ENCODE results near the gene SUPT3H.

SUPT3H gene

DNA sequence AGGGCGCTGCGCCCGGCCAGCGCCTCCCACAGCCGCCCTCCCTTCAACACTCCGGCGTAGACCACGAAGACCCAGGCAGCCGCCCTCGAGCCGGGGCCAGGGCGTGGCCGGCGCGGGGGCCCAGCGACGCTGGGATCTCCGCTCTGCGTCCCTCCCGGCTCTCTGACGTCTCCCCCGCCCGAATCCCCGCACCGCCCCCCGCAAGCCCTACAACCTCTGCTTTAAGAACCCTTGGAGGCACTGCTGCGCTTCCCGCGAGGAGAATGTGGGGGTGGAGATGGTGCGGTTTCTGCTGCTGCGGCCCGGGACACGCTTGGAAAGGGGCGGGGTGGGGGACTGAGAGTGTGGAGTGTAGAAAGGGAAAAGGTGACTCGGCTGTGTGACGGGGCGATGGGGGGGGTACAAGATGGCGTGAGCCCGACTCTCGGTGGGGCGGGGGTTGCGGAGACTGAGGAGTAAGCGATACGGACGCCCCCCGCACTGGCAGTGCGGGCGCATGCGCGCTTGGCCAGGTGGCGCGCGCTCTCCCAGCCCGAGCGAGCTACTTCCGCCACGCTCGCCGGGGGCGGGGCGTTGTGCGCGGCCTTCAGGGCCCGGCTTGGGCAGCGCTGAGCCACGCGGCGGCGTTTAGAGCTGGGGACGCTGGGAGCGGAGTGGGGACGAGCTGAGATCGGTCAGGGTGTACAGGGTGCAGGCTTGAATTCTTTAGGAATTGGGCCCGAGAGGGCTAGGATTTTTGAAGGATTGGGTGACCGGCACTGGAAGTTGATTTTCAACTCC, at the start of gene SUPT3H:
SUPT3H (minus strand) TSS at position 381 of the 780 bp plus-strand sequence.
- Histone ChIP-seq H3K36me3 (ENCODE audit: insufficient read depth, low read length) (no peaks in the 10 kb centered on the region), H3K4me1 (ENCODE audit: control insufficient read depth, insufficient read depth, low read length, unreplicated experiment) (peaks cover 11% of the 10 kb centered on the region), H2AFZ (ENCODE audit: low read length, unreplicated experiment) (peak within 1 kb of the TSS; percentile 73), H3K79me2 (ENCODE audit: control insufficient read depth, insufficient read depth, low read length, unreplicated experiment) (peaks cover 12% of the 10 kb centered on the region), H3K27ac (ENCODE audit: low read depth, low read length) (peak within 1 kb of the TSS; percentile 84), H3K4me3 (ENCODE audit: low read depth, low read length) (peak within 1 kb of the TSS; percentile 80), H3K27me3 (ENCODE audit: insufficient read depth, low read length) (no peaks in the 10 kb centered on the region)

DNA sequence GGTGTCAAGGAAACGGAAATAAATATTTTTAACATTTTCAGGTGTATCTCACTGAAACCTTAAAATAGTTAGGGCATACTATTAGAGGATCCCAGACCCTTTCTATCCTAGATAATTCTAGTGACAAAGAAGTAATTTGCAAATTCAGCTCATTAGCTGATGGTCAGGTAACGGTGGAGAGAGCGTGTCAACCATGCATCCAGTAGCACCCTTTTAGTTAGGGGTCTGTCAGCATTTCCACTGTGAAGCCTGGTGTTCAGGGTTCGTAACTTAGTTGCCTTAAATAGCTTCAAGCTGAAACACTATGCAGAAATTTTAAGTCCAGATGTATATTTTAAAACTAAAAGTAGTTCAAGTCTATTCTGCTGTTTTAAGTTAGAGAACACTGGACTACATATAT, 48.5 kb upstream of the SUPT3H start:
- Histone ChIP-seq H3K4me1 (ENCODE audit: control insufficient read depth, insufficient read depth, low read length, unreplicated experiment) (peaks cover 30% of the 10 kb centered on the region), H3K79me2 (ENCODE audit: control insufficient read depth, insufficient read depth, low read length, unreplicated experiment) (peaks cover 55% of the 10 kb centered on the region), H3K27me3 (ENCODE audit: insufficient read depth, low read length) (no peaks in the 10 kb centered on the region), H3K27ac (ENCODE audit: low read depth, low read length) (no peak overlapping the region), H3K4me3 (ENCODE audit: low read depth, low read length) (0 out of 2 replicates have a peak overlapping the region, but pooled peaks have one; percentile 10), H3K36me3 (ENCODE audit: insufficient read depth, low read length) (no peaks in the 10 kb centered on the region), H2AFZ (ENCODE audit: low read length, unreplicated experiment) (no peak overlapping the region)

DNA sequence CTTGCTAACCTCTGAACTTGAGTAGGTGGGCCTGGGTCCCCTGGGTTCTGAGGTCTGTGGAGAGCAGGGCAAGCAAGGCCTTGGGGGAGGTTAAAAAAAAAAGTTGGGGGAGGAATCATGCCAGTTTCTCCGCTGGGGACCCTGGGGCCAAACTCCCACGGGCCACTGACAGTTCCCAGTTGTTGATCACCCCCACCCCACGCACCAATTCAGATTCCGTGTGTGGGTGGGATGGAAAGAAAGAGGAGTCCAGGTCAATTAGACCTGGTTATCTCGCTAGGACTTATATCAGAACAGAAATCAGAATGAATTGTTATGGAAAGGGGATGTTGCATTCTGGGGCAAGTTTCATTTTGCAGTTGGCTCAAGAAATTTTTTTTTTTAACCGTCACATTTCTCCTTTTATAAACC, 46.7 kb upstream of the SUPT3H start:
- no peaks in the 10 kb centered on the region for H3K36me3 ChIP-seq (ENCODE audit: insufficient read depth, low read length)
- H3K79me2 ChIP-seq (ENCODE audit: control insufficient read depth, insufficient read depth, low read length, unreplicated experiment), result peaks cover 68% of the 10 kb centered on the region
- peak overlapping the region; percentile 84 for H2AFZ ChIP-seq (ENCODE audit: low read length, unreplicated experiment)
- H3K27ac ChIP-seq (ENCODE audit: low read depth, low read length), result peak overlapping the region; percentile 49; the same call in 1 of the 2 replicates
- peaks cover 30% of the 10 kb centered on the region for H3K4me1 ChIP-seq (ENCODE audit: control insufficient read depth, insufficient read depth, low read length, unreplicated experiment)
- peak overlapping the region; percentile 95 for H3K4me3 ChIP-seq (ENCODE audit: low read depth, low read length)
- H3K27me3 ChIP-seq (ENCODE audit: insufficient read depth, low read length), result no peaks in the 10 kb centered on the region

DNA sequence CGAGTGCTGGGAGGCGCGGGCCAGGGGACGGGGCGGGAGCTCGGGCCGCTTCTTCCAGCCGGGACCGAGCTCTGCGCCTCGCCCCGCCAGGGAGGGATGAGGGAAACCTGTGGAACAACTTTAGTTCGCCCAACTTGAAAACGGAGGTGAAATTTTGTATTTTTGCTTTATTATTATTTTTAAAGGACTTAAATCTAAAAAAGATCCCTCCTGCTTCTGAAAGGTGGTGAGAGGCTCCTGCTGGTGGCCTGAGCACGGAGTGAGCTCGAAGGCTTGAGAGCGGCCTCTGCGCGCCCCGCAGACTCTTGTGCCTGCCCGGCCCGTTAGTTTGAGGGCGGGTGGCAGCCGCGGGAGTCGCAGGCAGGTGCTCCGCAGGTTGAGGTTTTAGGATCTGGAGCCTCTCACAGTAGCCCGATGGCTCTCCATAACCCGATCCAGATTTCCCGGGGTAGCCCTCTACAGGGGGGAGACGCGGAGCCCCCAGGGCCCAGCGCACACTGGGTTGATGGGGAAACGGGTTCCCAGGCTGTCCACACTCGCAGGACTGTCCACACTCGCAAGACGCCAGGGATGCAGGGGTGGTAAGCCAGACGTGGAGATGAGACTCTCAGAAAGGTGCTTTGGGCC, 46.2 kb upstream of the SUPT3H start:
- Histone ChIP-seq H3K4me3 (ENCODE audit: low read depth, low read length) (peak overlapping the region; percentile 95), H3K27ac (ENCODE audit: low read depth, low read length) (peak overlapping the region; percentile 49), H3K79me2 (ENCODE audit: control insufficient read depth, insufficient read depth, low read length, unreplicated experiment) (peaks cover 64% of the 10 kb centered on the region), H3K4me1 (ENCODE audit: control insufficient read depth, insufficient read depth, low read length, unreplicated experiment) (peaks cover 30% of the 10 kb centered on the region), H3K36me3 (ENCODE audit: insufficient read depth, low read length) (no peaks in the 10 kb centered on the region), H2AFZ (ENCODE audit: low read length, unreplicated experiment) (peak overlapping the region; percentile 84), H3K27me3 (ENCODE audit: insufficient read depth, low read length) (no peaks in the 10 kb centered on the region)

DNA sequence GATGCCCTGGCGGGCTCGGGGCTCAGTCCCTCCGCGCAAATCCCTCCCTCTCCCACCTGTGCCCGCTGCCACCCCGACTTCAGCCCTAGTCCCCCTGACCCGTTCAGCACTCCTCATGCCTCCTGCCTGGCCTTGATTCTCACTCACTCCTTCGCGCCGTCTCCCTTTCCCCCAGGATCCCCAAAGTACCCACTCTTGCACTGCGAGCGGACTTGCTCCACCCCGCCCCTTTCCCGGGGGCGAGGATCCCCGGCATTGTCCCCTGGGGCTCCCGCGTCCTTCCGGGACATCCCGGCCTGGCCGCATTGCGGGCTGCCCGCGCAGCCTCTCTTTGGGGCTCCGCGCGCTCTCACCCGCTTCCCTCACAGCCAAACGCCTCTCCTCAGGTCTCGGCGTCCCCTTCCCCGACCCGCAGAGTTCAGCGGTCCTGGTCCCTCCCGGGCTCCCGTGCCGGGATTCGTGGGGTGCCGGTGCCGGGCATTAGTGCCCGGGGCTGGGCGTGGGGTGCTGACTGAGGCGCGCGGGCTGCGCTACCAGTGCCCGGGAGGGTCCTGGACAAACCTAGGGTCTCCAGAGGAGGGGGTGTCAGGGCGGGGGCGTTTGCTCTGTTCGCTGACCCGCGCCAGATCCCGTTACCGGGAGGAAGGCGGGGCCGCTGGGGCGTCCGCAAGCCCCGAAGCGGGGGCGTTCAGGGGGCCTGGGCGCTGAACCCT, 45.5 kb upstream of the SUPT3H start:
- Histone ChIP-seq H3K4me3 (ENCODE audit: low read depth, low read length) (peak overlapping the region; percentile 95), H3K79me2 (ENCODE audit: control insufficient read depth, insufficient read depth, low read length, unreplicated experiment) (peaks cover 64% of the 10 kb centered on the region), H2AFZ (ENCODE audit: low read length, unreplicated experiment) (peak overlapping the region; percentile 84), H3K36me3 (ENCODE audit: insufficient read depth, low read length) (no peaks in the 10 kb centered on the region), H3K27me3 (ENCODE audit: insufficient read depth, low read length) (no peaks in the 10 kb centered on the region), H3K4me1 (ENCODE audit: control insufficient read depth, insufficient read depth, low read length, unreplicated experiment) (peaks cover 30% of the 10 kb centered on the region), H3K27ac (ENCODE audit: low read depth, low read length) (peak overlapping the region; percentile 49)

DNA sequence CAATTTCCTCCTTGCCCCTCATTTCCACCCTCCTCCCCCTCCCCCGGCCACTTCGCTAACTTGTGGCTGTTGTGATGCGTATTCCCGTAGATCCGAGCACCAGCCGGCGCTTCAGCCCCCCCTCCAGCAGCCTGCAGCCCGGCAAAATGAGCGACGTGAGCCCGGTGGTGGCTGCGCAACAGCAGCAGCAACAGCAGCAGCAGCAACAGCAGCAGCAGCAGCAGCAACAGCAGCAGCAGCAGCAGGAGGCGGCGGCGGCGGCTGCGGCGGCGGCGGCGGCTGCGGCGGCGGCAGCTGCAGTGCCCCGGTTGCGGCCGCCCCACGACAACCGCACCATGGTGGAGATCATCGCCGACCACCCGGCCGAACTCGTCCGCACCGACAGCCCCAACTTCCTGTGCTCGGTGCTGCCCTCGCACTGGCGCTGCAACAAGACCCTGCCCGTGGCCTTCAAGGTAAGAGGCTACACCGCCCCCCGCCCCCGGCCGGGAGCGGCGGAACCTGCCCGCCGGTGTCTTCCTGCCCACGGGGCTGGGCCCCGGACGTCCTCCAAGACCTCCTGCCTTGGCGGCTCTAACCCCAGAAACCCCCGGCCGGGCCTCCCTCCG, 44.9 kb upstream of the SUPT3H start:
- Histone ChIP-seq H3K27ac (ENCODE audit: low read depth, low read length) (peak overlapping the region; percentile 49), H3K27me3 (ENCODE audit: insufficient read depth, low read length) (no peaks in the 10 kb centered on the region), H3K36me3 (ENCODE audit: insufficient read depth, low read length) (no peaks in the 10 kb centered on the region), H3K4me3 (ENCODE audit: low read depth, low read length) (peak overlapping the region; percentile 95), H3K79me2 (ENCODE audit: control insufficient read depth, insufficient read depth, low read length, unreplicated experiment) (peaks cover 63% of the 10 kb centered on the region), H2AFZ (ENCODE audit: low read length, unreplicated experiment) (peak overlapping the region; percentile 84), H3K4me1 (ENCODE audit: control insufficient read depth, insufficient read depth, low read length, unreplicated experiment) (peaks cover 25% of the 10 kb centered on the region)

DNA sequence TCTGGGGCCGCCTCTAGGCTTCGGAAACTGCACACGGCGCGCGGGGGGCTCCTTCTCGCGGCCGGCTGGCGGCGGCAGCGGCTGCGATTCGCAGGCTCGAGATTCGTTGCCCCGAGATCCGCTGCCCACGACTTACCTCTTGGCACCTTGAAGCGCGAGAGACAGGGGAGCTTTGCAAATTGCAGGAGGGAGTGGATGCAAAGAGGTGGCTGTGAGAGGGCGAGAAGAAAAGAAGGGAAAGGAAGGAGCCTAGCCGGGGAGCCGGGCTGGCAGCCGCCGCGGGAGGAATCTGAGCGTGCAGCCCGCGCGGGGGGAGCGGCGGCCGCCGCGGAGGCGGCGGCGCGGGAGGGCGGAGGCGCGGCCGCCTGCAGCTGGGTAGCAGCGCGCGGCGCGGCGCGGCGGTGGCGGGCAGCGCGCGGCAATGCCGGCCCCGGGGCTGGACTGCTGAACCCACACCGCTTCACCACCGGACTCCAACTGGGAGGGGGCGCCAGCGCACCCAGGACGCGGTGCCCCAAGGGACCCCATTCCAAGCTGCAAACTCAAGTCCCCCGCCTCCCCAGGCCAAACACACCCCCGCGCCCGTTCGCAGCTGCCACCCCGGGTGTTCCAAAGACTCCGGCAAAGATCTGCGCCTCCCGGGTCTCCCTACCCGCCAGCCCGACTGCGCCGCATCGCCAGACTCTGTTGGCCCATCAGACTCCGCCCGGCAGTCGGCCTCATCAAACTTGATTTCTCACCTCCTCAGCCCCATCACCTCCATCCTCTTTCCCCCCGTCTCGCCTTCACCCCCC, 44.2 kb upstream of the SUPT3H start:
- H3K4me1 ChIP-seq (ENCODE audit: control insufficient read depth, insufficient read depth, low read length, unreplicated experiment), result peaks cover 27% of the 10 kb centered on the region
- H3K4me3 ChIP-seq (ENCODE audit: low read depth, low read length), result peak overlapping the region; percentile 95
- no peaks in the 10 kb centered on the region for H3K27me3 ChIP-seq (ENCODE audit: insufficient read depth, low read length)
- H3K27ac ChIP-seq (ENCODE audit: low read depth, low read length), result peak overlapping the region; percentile 41
- H2AFZ ChIP-seq (ENCODE audit: low read length, unreplicated experiment), result peak overlapping the region; percentile 84
- H3K79me2 ChIP-seq (ENCODE audit: control insufficient read depth, insufficient read depth, low read length, unreplicated experiment), result peaks cover 62% of the 10 kb centered on the region
- no peaks in the 10 kb centered on the region for H3K36me3 ChIP-seq (ENCODE audit: insufficient read depth, low read length)

DNA sequence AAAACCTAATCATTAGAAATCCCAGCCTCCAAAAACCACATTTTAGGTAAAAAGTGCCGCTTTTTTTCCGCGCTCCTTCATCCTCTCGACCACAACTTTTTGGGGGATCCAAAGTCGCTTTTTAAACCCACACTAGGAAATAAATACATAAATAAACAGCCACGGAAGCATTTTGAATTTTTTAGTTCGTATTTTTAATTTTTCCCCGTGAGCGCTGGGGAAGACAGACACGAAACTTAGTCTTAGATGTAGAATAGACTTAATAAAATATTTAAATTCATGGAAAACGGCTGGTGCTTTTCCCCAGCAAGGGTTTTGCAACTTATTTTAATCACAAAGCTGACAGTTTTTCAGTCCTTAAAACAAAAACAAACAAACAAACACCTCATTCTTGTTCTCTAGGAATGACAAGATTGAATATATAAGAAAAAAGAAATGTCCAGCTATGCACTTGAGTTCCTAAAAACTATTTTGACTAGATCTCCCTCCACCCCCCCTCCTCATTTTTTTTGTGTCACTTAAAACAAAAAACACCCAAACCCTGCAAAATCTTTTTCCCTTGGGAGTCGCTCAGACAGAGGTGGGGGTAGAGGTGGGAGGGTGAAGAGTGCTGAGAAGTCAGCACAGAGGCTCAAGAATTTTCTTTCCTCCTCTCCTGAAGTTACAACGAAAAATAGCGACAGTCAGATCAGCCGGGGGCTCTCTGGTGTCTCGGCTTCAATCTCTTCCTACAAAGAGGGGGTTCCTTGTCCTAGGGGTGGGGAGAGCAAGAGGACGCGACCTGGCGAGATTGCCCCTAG, 43.4 kb upstream of the SUPT3H start:
- Histone ChIP-seq H3K4me1 (ENCODE audit: control insufficient read depth, insufficient read depth, low read length, unreplicated experiment) (peaks cover 27% of the 10 kb centered on the region), H3K4me3 (ENCODE audit: low read depth, low read length) (peak overlapping the region; percentile 95), H3K27ac (ENCODE audit: low read depth, low read length) (peak overlapping the region; percentile 27), H2AFZ (ENCODE audit: low read length, unreplicated experiment) (peak overlapping the region; percentile 83), H3K36me3 (ENCODE audit: insufficient read depth, low read length) (no peaks in the 10 kb centered on the region), H3K27me3 (ENCODE audit: insufficient read depth, low read length) (no peaks in the 10 kb centered on the region), H3K79me2 (ENCODE audit: control insufficient read depth, insufficient read depth, low read length, unreplicated experiment) (peaks cover 58% of the 10 kb centered on the region)

DNA sequence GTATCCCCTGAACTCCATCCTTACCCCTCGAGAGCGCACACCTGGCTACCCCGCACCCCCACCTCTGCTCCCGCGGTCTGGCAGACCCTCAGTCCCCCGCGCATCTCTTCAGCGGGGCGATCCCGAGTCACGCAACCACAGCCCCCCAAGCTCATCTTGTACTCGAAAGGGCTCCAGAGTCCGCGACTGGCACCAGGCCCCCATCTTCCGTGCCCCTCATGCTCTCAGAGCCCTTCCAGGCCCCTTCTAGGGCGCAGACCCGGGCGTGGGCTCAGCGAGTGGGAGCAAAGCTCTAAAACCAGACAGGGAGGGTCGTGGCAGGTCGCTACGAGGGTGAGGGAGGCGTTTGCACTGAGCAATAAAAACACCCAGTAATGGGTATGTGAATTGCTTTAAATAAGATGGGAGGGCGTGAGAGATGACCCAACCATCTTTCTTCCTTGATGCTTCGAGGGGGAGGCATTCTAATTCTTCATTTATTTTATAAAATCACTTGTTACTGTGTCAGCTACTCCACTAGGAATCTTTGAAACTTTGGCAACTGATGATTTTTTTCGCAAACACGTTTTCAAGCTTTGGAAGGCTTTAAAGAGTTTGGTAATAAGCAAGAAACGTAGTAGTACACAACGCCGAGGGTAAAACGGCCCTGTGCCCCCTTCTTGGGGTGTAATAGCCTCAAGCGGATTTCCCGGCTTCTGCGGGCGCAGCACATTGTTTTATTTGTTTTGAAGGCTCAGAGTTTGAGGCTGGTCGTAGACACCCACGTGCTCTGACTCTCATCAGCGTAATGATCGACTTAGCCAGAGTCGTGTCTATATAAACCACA, 42.6 kb upstream of the SUPT3H start:
- no peaks in the 10 kb centered on the region for H3K27me3 ChIP-seq (ENCODE audit: insufficient read depth, low read length)
- peak overlapping the region; percentile 36 for H2AFZ ChIP-seq (ENCODE audit: low read length, unreplicated experiment)
- H3K27ac ChIP-seq (ENCODE audit: low read depth, low read length), result peak overlapping the region; percentile 27; the same call in 1 of the 2 replicates

More for the DNA sequence above, 42.6 kb upstream of the SUPT3H start:
- H3K4me3 ChIP-seq (ENCODE audit: low read depth, low read length), result peak overlapping the region; percentile 95
- peaks cover 29% of the 10 kb centered on the region for H3K4me1 ChIP-seq (ENCODE audit: control insufficient read depth, insufficient read depth, low read length, unreplicated experiment)
- H3K36me3 ChIP-seq (ENCODE audit: insufficient read depth, low read length), result no peaks in the 10 kb centered on the region
- H3K79me2 ChIP-seq (ENCODE audit: control insufficient read depth, insufficient read depth, low read length, unreplicated experiment), result peaks cover 51% of the 10 kb centered on the region

All from ACC112 (cell line).